MM.1S (cell line): ENCODE measurements around the gene GNA14.
"Not testable (repeated sequence)": the region's sequence is repeated elsewhere in the genome, so short reads cannot be mapped to it uniquely, and the experiment has no call there.

Experiments
- DNase-seq: peaks from one replicate; pipeline ENCODE4 v3.0.0-alpha.2; 2015
- H2AFZ ChIP-seq: fragments of 300-600 bp; sonication (generic); 2 replicates; pipeline ENCODE4 v1.6.0; 2016; ENCODE audit warnings: antibody characterized with exemption, low read length
- H3F3A ChIP-seq: fragments of 300-600 bp; sonication (generic); 2 replicates; pipeline ENCODE4 v1.6.1; 2016; ENCODE audit warnings: mild to moderate bottlenecking, antibody characterized with exemption, low read length, moderate library complexity, mixed read lengths; ENCODE audit not compliant: insufficient read depth
- H3K27ac ChIP-seq: fragments of 300-600 bp; sonication (generic); 2 replicates; pipeline ENCODE4 v1.5.1; 2016; ENCODE audit warnings: mild to moderate bottlenecking, low read length
- H3K27me3 ChIP-seq: fragments of 300-600 bp; sonication (generic); replicated peaks from 2 replicates; pipeline ENCODE4 v1.6.0; 2016; ENCODE audit warnings: low read length; ENCODE audit not compliant: insufficient read depth
- H3K36me3 ChIP-seq: fragments of 300-600 bp; sonication (generic); replicated peaks from 2 replicates; pipeline ENCODE4 v1.6.1; 2016; ENCODE audit warnings: mild to moderate bottlenecking, low read length, mixed read lengths; ENCODE audit not compliant: insufficient read depth
- H3K4me1 ChIP-seq: fragments of 300-600 bp; sonication (generic); 2 replicates; pipeline ENCODE4 v1.6.1; 2016; ENCODE audit warnings: low read length, mixed read lengths
- H3K4me2 ChIP-seq: fragments of 300-600 bp; sonication (generic); 2 replicates; pipeline ENCODE4 v1.6.0; 2016; ENCODE audit warnings: low read depth, low read length
- H3K4me3 ChIP-seq: fragments of 300-600 bp; sonication (generic); 2 replicates; pipeline ENCODE4 v1.5.1; 2016; ENCODE audit warnings: low read length, mixed read lengths
- H3K79me2 ChIP-seq: fragments of 300-600 bp; sonication (generic); 2 replicates; pipeline ENCODE4 v1.6.1; 2016; ENCODE audit warnings: mixed run types, low read length, mixed read lengths
- H3K9ac ChIP-seq: fragments of 300-600 bp; sonication (generic); 2 replicates; pipeline ENCODE4 v1.6.1; 2016; ENCODE audit warnings: low read length, mixed read lengths
- H3K9me2 ChIP-seq: fragments of 300-600 bp; sonication (generic); replicated peaks from 2 replicates; pipeline ENCODE4 v1.6.1; 2016; ENCODE audit warnings: mild to moderate bottlenecking, low read length, mixed read lengths; ENCODE audit not compliant: insufficient read depth
- H3K9me3 ChIP-seq: fragments of 300-600 bp; sonication (generic); replicated peaks from 2 replicates; pipeline ENCODE4 v1.6.1; 2016; ENCODE audit warnings: mild to moderate bottlenecking, low read length, mixed read lengths; ENCODE audit not compliant: insufficient read depth
- H4K20me1 ChIP-seq: fragments of 300-600 bp; sonication (generic); 2 replicates; pipeline ENCODE4 v1.6.1; 2016; ENCODE audit warnings: mild to moderate bottlenecking, low read length, moderate library complexity, mixed read lengths; ENCODE audit not compliant: insufficient read depth
- EZH2 ChIP-seq: fragments of 300-600 bp; sonication (generic); optimal IDR thresholded peaks from 2 replicates; pipeline ENCODE3; 2017; ENCODE audit warnings: low read depth, mild to moderate bottlenecking, antibody characterized with exemption, low read length, mixed read lengths
- EZH2phosphoT487 ChIP-seq: fragments of 300-600 bp; sonication (generic); IDR thresholded peaks from 2 replicates; pipeline ENCODE4 v1.6.1; 2018; ENCODE audit warnings: antibody characterized with exemption, low read length
- TF ChIP-seq, protein P1 (sequence below): fragments of 300-600 bp; sonication (generic); IDR thresholded peaks from 2 replicates; pipeline ENCODE4 v1.5.1; 2016; ENCODE audit warnings: antibody characterized with exemption, low read length, mixed read lengths

The GNA14 gene

DNA sequence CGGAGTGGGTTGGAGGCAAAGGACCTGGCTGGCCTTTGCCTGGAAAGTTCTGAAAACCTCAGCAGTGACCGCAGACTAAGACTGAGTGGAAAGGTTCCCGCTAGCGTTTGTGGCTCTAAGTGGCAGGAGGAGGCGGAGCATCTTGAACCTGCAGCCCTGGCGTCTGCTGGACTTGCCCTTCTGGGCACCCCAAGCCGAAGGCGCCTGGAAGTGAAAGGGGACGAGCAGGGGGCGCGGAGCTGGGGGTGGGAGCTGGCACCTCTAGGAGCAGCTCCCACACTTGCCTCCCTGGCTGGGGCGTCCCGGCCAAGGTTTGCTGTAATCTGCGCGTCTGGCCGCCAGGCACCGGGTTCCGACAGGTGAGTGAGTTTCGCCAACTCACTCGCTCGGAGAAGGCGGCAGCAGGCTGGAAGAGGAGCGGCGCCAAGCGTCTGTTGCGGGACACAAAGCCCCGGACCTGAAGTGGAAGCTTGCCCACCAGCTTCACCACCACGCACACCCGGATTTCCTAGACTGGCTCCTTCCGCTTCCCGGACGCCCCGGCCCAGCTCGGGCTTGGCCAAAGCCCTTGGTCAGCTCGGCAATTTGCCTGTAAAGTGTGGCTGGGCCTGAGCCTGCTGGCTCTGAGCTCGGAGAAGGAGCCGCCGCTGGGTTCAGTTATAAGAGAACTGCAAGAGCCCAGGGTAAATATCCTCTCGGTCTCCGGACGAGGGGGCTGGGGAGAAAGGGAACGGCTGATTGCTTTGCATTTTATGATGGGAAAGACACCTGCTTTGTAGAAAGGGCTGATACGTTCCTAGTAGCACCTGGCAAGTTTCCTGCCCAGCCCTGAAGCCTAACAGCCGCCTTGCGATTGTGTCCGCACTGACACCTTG lies at the start of gene GNA14:
GNA14 (minus strand) TSS at position 89 of the 875 bp plus-strand sequence. CDS start 529 bp downstream, outside the sequence.
- peak within 1 kb of the TSS; percentile 23; the same call in 1 of the 2 replicates for H3K4me3 ChIP-seq
- no peak for DNase-seq

DNA sequence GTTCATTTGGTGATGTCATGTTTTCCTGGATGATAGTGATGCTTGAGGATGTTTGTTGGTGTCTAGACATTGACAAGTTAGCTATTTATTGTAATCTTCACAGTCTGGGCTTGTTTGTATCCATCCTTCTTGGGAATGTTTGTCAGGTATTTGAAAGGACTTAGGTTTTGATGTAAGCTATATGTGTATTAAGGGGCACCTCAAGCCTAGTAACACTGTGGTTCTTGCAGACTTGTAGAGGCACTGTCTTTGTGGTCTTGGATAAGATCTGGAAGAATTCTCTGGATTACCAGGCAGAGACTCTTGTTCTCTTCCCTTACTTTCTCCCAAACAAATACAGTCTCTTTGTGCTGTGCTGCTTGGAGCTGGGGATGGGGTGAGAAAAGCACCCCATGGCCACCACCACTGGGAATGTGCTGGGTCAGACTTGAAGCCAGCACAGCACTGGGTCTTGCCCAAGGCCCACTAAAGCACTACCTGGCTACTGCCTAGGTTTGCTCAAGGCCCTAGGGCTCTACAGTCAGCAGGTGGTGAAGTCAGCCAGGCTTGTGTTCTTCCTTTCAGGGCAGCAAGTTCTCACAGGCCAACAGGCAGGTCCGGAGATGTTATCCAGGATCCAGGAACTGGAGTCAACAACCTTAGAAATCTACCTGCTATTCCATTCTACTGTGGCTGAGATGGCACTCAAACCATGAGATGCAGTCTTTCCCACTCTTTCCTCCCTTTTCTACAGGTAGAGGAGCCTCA lies 49.3 kb upstream of the GNA14 start:
- Histone ChIP-seq H3K4me2 (no peak overlapping the region), H3K36me3 (no peaks in the 10 kb centered on the region), H3K79me2 (no peaks in the 10 kb centered on the region), H3K9me2 (no peaks in the 10 kb centered on the region), H3K9me3 (no peaks in the 10 kb centered on the region), H2AFZ (no peak overlapping the region), H3K9ac (no peak overlapping the region), H3K4me3 (no peak overlapping the region), H4K20me1 (no peaks in the 10 kb centered on the region), H3K4me1 (no peaks in the 10 kb centered on the region), H3F3A (no peaks in the 10 kb centered on the region), H3K27me3 (no peaks in the 10 kb centered on the region), H3K27ac (no peak overlapping the region)
- TF ChIP-seq EZH2phosphoT487 (no peak), EZH2 (no peak)
- TF ChIP-seq, protein P1, sequence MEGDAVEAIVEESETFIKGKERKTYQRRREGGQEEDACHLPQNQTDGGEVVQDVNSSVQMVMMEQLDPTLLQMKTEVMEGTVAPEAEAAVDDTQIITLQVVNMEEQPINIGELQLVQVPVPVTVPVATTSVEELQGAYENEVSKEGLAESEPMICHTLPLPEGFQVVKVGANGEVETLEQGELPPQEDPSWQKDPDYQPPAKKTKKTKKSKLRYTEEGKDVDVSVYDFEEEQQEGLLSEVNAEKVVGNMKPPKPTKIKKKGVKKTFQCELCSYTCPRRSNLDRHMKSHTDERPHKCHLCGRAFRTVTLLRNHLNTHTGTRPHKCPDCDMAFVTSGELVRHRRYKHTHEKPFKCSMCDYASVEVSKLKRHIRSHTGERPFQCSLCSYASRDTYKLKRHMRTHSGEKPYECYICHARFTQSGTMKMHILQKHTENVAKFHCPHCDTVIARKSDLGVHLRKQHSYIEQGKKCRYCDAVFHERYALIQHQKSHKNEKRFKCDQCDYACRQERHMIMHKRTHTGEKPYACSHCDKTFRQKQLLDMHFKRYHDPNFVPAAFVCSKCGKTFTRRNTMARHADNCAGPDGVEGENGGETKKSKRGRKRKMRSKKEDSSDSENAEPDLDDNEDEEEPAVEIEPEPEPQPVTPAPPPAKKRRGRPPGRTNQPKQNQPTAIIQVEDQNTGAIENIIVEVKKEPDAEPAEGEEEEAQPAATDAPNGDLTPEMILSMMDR = no peak
- DNase-seq = no peak

More for the DNA sequence above, at the start of gene GNA14:
- no peaks in the 10 kb centered on the region for H3K27me3 ChIP-seq
- no peaks in the 10 kb centered on the region for H3K9me3 ChIP-seq
- no peaks in the 10 kb centered on the region for H3K9me2 ChIP-seq
- H3K27ac ChIP-seq = no peak within 1 kb of the TSS
- no peaks in the 10 kb centered on the region for H3K4me1 ChIP-seq
- peak within 1 kb of the TSS; percentile 30; the same call in 1 of the 2 replicates for H2AFZ ChIP-seq
- no peaks in the 10 kb centered on the region for H4K20me1 ChIP-seq
- no peak within 1 kb of the TSS for H3K9ac ChIP-seq
- TF ChIP-seq, protein P1 = no peak
- TF ChIP-seq EZH2phosphoT487 = no peak
- no peak for TF ChIP-seq EZH2
- no peaks in the 10 kb centered on the region for H3F3A ChIP-seq
- peak within 1 kb of the TSS; percentile 26; the same call in 1 of the 2 replicates for H3K4me2 ChIP-seq
- H3K36me3 ChIP-seq = no peaks in the 10 kb centered on the region
- no peaks in the 10 kb centered on the region for H3K79me2 ChIP-seq

DNA sequence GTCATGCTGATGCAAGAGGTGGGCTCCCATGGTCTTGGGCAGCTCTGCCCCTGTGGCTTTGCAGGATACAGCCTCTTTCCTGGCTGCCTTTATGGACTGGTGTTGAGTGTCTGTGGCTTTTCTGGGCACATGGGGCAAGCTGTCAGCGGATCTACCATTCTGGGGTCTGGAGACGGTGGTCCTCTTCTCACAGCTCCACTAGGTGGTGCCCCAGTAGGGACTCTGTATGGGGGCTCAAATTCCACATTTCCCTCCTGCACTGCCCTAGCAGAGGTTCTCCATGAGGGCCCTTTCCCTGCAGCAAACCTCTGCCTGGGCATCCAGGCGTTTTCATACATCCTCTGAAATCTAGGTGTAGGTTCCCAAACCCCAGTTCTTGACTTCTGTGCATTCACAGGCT lies 42.6 kb upstream of the GNA14 start:
- not testable (repeated sequence) for H4K20me1 ChIP-seq, H3F3A ChIP-seq

DNA sequence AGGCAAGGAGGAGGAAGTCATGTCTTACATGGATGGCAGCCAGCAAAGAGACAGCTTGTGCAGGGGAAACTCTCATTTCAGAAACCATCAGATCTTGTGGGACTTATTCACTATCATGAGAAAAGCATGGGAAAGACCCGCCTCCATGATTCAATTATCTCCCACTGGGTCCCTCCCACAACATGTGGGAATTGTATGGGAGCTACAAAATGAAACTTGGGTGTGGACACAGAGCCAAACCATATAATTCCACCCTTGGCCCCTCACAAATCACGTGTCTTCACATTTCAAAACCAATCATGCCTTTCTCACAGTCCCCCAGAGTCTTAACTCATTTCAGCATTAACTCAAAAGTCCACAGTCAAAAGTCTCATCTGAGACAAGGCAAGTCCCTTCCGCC lies 42.0 kb upstream of the GNA14 start:
- not testable (repeated sequence) for H3K36me3 ChIP-seq, H4K20me1 ChIP-seq, H3K4me2 ChIP-seq, DNase-seq, H3K79me2 ChIP-seq, H3K4me3 ChIP-seq, H3K9me3 ChIP-seq, H3K27me3 ChIP-seq, H3F3A ChIP-seq, H3K4me1 ChIP-seq, H2AFZ ChIP-seq, H3K27ac ChIP-seq, H3K9ac ChIP-seq, H3K9me2 ChIP-seq

More for the DNA sequence above, 42.6 kb upstream of the GNA14 start:
- H3K27me3 ChIP-seq, H2AFZ ChIP-seq, H3K9ac ChIP-seq, H3K36me3 ChIP-seq, H3K9me2 ChIP-seq, H3K4me1 ChIP-seq, H3K9me3 ChIP-seq, H3K79me2 ChIP-seq, H3K4me3 ChIP-seq, H3K4me2 ChIP-seq, DNase-seq, H3K27ac ChIP-seq: not testable (repeated sequence)

DNA sequence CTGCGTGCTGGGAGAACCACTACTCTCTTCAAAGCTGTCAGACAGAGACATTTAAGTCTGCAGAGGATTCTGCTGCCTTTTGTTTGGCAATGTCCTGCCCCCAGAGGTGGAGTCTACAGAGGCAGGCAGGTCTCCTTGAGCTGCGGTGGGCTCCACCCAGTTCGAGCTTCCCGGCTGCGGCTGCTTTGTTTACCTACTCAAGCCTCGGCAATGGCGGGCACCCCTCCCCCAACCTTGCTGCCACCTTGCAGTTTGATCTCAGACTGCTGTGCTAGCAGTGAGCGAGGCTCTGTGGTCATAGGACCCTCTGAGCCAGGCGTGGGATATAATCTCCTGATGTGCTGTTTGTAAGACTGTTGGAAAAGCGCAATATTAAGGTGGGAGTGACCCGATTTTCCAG lies 39.6 kb upstream of the GNA14 start:
- not testable (repeated sequence) for H3K36me3 ChIP-seq, H3K9me3 ChIP-seq, H3K27ac ChIP-seq, H3K4me1 ChIP-seq, H3K9me2 ChIP-seq, DNase-seq, H3K9ac ChIP-seq, H3K27me3 ChIP-seq, H3K79me2 ChIP-seq, H4K20me1 ChIP-seq, H3F3A ChIP-seq, H3K4me3 ChIP-seq, H2AFZ ChIP-seq, H3K4me2 ChIP-seq
